HG03097 (cell line): Measurements from ENCODE around the gene DUSP28.
"Not testable (repeated sequence)": the region's sequence is repeated elsewhere in the genome, so short reads cannot be mapped to it uniquely, and the experiment has no call there.

Experiments used
- ATAC-seq: cut with Tn5 transposase; IDR thresholded peaks from one replicate; pipeline ENCODE4 v1.9.1; 2021; ENCODE audit not compliant: unreplicated experiment, low FRiP score

DUSP28 gene

GRCh38 chr2:240560084-240560479, at the start of gene DUSP28:
DUSP28 (plus strand) TSS chr2:240560357; CDS start chr2:240560685, 328 bp downstream.
- peak; percentile 51 for ATAC-seq

- no peak for ATAC-seq
Measured at GRCh38 chr2:240510513-240511210, 49.5 kb upstream of the DUSP28 start.

- no peak for ATAC-seq
Measured at GRCh38 chr2:240511351-240512108, 48.6 kb upstream of the DUSP28 start.

- ATAC-seq, result no peak
Measured at GRCh38 chr2:240512109-240512485, 48.1 kb upstream of the DUSP28 start.

GRCh38 chr2:240512666-240513535, 47.3 kb upstream of the DUSP28 start:
- no peak for ATAC-seq

- peak; percentile 81 for ATAC-seq
Measured at GRCh38 chr2:240513549-240514287, 46.4 kb upstream of the DUSP28 start.

- no peak for ATAC-seq
Measured at GRCh38 chr2:240514631-240515030, 45.5 kb upstream of the DUSP28 start.

GRCh38 chr2:240517342-240517741, 42.8 kb upstream of the DUSP28 start:
- ATAC-seq, result no peak

- ATAC-seq, result no peak
Measured at GRCh38 chr2:240518981-240519380, 41.2 kb upstream of the DUSP28 start.

- no peak for ATAC-seq
Measured at GRCh38 chr2:240519396-240520129, 40.6 kb upstream of the DUSP28 start.

GRCh38 chr2:240520130-240520973, 39.8 kb upstream of the DUSP28 start:
- ATAC-seq, result no peak

- no peak for ATAC-seq
Measured at GRCh38 chr2:240520974-240521350, 39.2 kb upstream of the DUSP28 start.

- not testable (repeated sequence) for ATAC-seq
Measured at GRCh38 chr2:240521885-240522284, 38.3 kb upstream of the DUSP28 start.

GRCh38 chr2:240522406-240522805, 37.8 kb upstream of the DUSP28 start:
- ATAC-seq, result no peak

GRCh38 chr2:240523451-240524281, 36.5 kb upstream of the DUSP28 start:
- no peak for ATAC-seq

- no peak for ATAC-seq
Measured at GRCh38 chr2:240524963-240525718, 35.0 kb upstream of the DUSP28 start.

- no peak for ATAC-seq
Measured at GRCh38 chr2:240525802-240526201, 34.4 kb upstream of the DUSP28 start.
